NCI-H82 treated with DMSO at 0.1 percent for 48 hours (cell line): ENCODE results near the gene MAPKAPK3.
"Not testable (repeated sequence)": the region's sequence is repeated elsewhere in the genome, so short reads cannot be mapped to it uniquely, and the experiment has no call there.

Source experiments
- DNase-seq: peaks from one replicate; lab custom pipeline; 2025; ENCODE audit not compliant: unreplicated experiment; lab: John Stamatoyannopoulos, UW

The MAPKAPK3 gene

DNA sequence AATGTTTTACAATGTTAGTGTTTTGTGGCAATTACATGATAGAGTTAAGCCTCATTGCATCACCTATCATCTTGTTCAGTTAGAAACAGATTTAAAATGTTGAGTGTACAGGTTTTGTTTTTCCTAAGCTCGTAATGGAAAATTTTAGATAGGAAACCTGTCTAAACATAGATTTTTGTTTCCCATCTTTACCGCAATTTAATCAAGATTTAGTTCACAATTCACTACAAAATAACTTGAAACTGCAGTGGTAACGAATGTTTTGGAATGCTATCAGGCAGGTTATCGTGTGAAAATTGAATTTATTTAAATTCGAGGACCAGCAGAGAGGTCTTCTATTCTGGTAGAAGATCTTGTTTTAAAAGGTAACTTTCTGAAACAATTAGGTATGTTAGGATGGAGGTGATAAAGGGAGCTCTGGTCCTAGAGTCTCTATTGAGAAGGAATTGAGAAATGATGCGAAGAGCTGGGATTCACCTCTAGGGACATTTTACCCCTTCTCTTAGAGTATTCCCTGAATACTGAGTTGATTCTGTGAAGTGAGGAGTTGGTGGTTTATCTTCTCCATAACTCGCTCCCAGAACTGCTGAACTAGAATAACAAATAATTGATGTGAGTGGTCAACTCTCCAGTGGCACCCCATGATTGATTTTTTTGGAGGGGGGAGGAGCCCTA lies 59.2 kb downstream of the MAPKAPK3 start:
- DNase-seq, result no peak

DNA sequence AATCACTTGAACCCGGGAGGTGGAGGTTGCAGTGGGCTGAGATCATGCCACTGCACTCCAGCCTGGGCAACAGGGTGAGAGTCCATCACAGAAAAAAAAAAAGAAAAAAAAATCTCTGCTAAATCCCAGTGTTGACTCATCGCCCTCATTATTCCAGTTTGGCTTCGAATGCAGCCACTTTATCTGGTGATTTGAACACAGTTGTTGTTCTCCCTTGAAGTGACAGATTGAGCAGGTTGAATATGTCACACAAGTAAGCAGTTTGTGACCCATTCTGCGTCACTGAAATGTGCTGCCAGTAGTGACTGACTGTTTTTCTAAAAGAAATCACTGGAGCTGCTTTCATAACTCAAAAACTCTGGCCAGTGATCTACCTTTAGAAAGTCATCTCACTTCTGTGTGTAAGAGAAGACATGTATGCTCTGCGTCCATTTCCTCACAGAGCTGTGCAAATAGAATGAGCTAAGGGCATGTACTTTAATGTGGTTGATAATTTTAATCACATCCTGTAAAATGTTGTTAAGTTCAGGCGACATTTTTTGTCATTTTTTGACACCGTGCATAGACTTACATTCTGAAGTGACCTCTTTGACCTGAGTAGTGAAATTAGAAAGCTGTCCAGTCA lies 70.3 kb downstream of the MAPKAPK3 start:
- no peak for DNase-seq

DNA sequence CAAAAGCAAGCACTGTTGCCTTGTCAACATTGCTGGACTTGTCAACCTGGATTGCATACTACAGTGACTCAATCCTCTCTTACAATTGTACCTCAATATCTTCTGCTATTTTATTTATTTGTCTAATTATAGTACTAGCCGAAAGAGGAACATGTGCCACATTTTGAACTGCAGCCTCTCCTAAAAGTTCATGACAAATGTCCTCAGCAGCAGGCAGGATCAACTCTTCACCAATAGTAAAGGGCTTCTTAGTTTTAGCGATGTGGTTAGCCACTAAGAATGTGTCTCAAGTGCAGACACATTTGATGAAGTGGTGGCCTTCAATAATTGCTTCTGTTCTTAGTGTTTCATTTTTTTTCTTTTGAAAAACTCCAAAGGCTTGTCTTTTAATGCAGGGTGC lies 71.0 kb downstream of the MAPKAPK3 start:
- DNase-seq, result no peak

DNA sequence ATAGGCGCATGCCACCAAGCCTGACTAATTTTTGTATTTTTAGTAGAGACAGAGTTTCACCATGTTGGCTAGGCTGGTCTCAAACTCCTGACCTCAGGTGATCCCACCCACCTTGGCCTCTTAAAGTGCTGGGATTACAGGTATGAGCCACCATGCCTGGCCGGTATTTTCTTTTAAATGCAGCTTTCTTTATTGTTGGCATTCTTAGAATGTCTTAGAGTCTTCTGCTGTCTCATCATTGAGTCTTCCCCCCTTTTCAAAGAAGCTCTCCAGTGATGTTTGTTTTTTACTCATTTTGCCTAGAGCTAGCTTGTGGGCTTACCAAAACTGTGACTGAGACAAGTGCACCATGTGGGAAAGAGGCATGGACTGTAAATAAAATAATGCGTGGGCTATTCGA lies 71.7 kb downstream of the MAPKAPK3 start:
- not testable (repeated sequence) for DNase-seq

DNA sequence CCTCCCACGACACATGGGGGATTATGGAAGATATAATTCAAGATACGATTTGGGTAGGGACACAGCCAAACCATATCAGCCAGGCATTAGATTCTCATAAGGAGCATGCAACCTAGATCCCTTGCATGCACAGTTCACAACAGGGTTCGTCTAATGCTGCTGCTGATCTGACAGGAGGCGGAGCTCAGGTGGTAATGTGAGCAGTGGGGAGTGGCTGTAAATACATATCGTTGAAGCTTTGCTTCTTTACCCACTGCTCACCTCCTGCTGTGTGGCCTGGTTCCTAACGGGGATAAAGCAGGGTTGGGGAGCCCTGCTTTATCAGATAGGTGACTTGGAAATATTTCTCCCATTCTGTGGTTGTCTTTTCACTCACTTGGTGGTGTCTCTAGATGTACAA lies 72.6 kb downstream of the MAPKAPK3 start:
- DNase-seq, result no peak

DNA sequence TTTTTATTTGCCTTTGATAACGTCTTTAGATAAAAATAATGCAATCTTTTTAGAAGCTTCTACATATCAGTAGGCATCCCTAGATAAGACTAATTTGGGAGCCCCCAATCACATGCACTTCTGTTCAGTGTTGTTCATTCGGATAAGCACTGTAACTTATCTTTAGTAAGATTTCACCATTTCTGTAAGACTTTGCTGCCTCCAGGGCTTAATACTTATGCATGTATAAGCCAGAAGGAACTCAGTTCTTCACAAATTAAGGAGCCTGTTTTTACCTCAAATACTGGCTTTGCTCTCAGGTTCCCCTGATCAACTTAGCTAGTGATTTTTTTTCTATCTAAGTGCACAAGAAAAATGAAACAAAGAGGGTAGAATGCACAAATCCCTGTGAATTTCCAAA lies 78.1 kb downstream of the MAPKAPK3 start:
- no peak for DNase-seq

DNA sequence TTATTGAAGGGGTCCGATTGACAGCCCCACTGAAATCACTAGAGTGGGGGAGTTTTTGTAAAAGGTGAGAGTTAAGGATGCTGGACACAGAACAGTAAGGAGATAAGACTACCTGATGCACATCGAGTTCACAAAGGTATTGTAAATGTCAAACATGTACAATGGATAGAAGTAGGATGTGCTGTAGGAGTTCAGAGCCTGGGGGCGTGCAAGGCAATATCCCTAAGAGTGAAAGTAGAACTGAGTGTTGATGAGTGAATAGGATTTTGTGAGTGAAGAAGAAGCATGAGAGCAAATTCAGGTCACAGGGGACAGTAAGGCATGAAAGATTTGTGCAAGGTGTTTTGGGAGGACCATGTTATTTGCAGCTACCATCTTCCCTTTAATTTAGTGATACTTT lies 79.3 kb downstream of the MAPKAPK3 start:
- no peak for DNase-seq

DNA sequence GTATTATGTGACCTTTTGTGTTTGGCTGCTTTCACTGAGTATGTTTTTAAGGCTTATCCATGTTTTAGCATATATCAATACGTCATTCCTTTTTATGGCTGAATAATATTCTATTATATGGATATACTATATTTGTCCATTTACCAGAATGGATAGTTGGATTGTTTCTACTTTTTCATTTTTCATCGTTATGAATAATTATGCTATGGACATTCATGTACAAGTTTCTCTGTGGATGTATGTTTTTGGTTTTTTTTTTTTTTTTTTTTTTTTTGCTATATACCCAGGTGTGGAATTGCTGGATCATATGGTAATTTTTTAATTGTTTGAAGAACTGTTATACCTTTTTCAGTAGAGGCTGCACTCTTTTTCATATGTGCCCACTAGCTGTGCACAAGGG lies 81.3 kb downstream of the MAPKAPK3 start:
- DNase-seq, result no peak
